Right lung (tissue), 5 donors: Measurements from ENCODE around the gene LTO1. TPM values are rescaled to one million over a fixed set of nuclear protein-coding genes. Genes with fewer than 3 reads are reported as not detected.

Experiments
- DNase-seq, 2 donors: peaks; one replicate each; pipeline ENCODE4 v3.0.0-alpha.2; 2013
- polyA plus RNA-seq, 5 donors: library from polyadenylated mRNA; unstranded; fragments of 120-200 nt; gene quantifications; one replicate each; pipeline versions ENCODE4 v1.2.1 to v1.2.3, GENCODE V29; 2013; ENCODE audit warnings: inconsistent platforms in 1 of 5, low replicate concordance in 1 of 5; ENCODE audit not compliant: insufficient read length in 5 of 5, insufficient read depth in 1 of 5

The LTO1 gene
- polyA plus RNA-seq, 5 donors, result 26.2 to 37.7 (median 27.0) TPM

GRCh38 chr11:69659591-69659990 lies 15.6 kb downstream of the LTO1 start:
- no peak for DNase-seq

- DNase-seq, result no peak
These were observed 16.3 kb downstream of the LTO1 start for GRCh38 chr11:69658626-69659450.

- DNase-seq, result no peak
These were observed 17.1 kb downstream of the LTO1 start for GRCh38 chr11:69657911-69658625.

GRCh38 chr11:69657456-69657910 lies 17.7 kb downstream of the LTO1 start:
- no peak for DNase-seq

- DNase-seq, result no peak
These were observed 18.4 kb downstream of the LTO1 start for GRCh38 chr11:69656536-69657455.

GRCh38 chr11:69655479-69656428 lies 19.4 kb downstream of the LTO1 start:
- no peak for DNase-seq

GRCh38 chr11:69654660-69655478 lies 20.3 kb downstream of the LTO1 start:
- no peak for DNase-seq

- no peak for DNase-seq
These were observed 21.0 kb downstream of the LTO1 start for GRCh38 chr11:69654001-69654659.

GRCh38 chr11:69653406-69653960 lies 21.7 kb downstream of the LTO1 start:
- DNase-seq, result no peak

GRCh38 chr11:69652999-69653398 lies 22.2 kb downstream of the LTO1 start:
- no peak for DNase-seq

GRCh38 chr11:69651834-69652620 lies 23.1 kb downstream of the LTO1 start:
- no peak for DNase-seq

- no peak for DNase-seq
These were observed 24.3 kb downstream of the LTO1 start for GRCh38 chr11:69650832-69651344.

GRCh38 chr11:69650081-69650831 lies 24.9 kb downstream of the LTO1 start:
- no peak for DNase-seq

GRCh38 chr11:69649576-69649900 lies 25.6 kb downstream of the LTO1 start:
- DNase-seq, result no peak

GRCh38 chr11:69648679-69649575 lies 26.2 kb downstream of the LTO1 start:
- DNase-seq, result no peak
